ENCODE data around the gene C5AR1. TPM values are rescaled to one million over a fixed set of nuclear protein-coding genes. Genes with fewer than 3 reads are reported as not detected.

C5AR1 gene
- total and polyA plus RNA-seq, 9 of the 15 experiments (the other 6 are each of a cell fraction or from before 2014, with no cell fraction given) = 0.06 to 1.6 (median 0.28) TPM; not detected in 3

DNA sequence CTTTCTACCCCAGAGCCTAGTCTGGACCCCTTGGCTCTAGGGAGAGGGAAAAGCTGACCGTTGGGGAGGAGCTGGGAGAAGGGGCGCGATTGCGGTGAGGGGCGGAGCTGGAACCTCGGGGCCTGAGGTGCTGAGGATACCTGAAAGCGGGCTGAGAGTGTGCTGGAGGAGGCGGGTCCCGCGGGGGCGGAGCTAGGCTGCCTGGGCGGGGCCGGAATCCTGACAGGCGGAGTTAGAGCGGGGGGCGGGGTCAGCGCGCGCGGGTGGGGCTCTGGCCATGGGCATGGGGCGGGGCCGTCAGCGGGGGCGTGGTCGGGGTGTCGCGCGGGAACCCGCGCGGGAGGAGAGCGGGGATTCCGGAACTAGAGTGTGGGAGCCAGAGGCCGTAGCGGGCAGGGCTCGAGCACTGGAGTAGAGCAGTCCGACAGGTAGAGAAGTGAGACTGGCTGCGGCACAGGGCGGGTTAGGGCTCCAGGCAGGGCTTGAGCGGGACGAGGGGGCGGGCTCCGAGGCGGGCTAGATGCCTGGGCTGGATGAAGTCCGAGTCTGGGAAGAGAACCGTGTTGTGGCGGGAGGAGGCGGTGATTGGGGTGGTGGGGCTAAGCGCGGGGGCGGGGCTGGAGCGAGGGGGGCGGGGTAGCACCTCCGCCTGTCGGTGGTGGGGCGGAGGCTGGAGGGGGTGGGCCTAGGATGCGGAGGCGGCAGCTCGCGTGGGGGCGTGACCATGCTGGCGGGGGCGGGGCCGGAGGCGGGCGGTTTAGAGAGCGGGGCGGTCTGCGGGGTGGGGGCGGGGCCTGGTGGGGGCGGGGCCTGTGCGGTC is 35.4 kb upstream of the C5AR1 start, which contains the start of gene INAFM1 (continued):
- TF ChIP-seq TRIM28 (IDR thresholded peaks at IDR 0.05) (no peak), ZFP36 (IDR thresholded peaks at IDR 0.05; ENCODE audit: low read depth, low read length, partially characterized antibody) (no peak), FOXP1 (CRISPR knock-in tag; IDR thresholded peaks at IDR 0.05) (no peak), RNF219 (CRISPR knock-in tag; IDR thresholded peaks at IDR 0.05) (no peak), MYC (IDR thresholded peaks at IDR 0.05; ENCODE audit: low read depth, low read length) (peak; percentile 63), MYC (CRISPR knock-in tag; IDR thresholded peaks at IDR 0.05; ENCODE audit: borderline replicate concordance, low read depth) (no peak), SIX5 (IDR thresholded peaks at IDR 0.05; ENCODE audit: borderline replicate concordance in 1 of 2, insufficient read depth in 1 of 2, low read depth in 1 of 2, low read length in 2 of 2) (no peak), HDAC6 (IDR thresholded peaks at IDR 0.05; ENCODE audit: low read depth, low read length) (no peak), KDM4B (IDR thresholded peaks at IDR 0.05; ENCODE audit: borderline replicate concordance in 2 of 2, low read depth in 1 of 2) (no peak; a peak in 1 of 4 replicates)
- TF ChIP-seq, protein P1, sequence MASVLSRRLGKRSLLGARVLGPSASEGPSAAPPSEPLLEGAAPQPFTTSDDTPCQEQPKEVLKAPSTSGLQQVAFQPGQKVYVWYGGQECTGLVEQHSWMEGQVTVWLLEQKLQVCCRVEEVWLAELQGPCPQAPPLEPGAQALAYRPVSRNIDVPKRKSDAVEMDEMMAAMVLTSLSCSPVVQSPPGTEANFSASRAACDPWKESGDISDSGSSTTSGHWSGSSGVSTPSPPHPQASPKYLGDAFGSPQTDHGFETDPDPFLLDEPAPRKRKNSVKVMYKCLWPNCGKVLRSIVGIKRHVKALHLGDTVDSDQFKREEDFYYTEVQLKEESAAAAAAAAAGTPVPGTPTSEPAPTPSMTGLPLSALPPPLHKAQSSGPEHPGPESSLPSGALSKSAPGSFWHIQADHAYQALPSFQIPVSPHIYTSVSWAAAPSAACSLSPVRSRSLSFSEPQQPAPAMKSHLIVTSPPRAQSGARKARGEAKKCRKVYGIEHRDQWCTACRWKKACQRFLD (CRISPR knock-in tag; IDR thresholded peaks at IDR 0.05) = 0 out of 2 replicates have a peak, but pooled peaks have one; percentile 37
- TF ChIP-seq, protein P2, sequence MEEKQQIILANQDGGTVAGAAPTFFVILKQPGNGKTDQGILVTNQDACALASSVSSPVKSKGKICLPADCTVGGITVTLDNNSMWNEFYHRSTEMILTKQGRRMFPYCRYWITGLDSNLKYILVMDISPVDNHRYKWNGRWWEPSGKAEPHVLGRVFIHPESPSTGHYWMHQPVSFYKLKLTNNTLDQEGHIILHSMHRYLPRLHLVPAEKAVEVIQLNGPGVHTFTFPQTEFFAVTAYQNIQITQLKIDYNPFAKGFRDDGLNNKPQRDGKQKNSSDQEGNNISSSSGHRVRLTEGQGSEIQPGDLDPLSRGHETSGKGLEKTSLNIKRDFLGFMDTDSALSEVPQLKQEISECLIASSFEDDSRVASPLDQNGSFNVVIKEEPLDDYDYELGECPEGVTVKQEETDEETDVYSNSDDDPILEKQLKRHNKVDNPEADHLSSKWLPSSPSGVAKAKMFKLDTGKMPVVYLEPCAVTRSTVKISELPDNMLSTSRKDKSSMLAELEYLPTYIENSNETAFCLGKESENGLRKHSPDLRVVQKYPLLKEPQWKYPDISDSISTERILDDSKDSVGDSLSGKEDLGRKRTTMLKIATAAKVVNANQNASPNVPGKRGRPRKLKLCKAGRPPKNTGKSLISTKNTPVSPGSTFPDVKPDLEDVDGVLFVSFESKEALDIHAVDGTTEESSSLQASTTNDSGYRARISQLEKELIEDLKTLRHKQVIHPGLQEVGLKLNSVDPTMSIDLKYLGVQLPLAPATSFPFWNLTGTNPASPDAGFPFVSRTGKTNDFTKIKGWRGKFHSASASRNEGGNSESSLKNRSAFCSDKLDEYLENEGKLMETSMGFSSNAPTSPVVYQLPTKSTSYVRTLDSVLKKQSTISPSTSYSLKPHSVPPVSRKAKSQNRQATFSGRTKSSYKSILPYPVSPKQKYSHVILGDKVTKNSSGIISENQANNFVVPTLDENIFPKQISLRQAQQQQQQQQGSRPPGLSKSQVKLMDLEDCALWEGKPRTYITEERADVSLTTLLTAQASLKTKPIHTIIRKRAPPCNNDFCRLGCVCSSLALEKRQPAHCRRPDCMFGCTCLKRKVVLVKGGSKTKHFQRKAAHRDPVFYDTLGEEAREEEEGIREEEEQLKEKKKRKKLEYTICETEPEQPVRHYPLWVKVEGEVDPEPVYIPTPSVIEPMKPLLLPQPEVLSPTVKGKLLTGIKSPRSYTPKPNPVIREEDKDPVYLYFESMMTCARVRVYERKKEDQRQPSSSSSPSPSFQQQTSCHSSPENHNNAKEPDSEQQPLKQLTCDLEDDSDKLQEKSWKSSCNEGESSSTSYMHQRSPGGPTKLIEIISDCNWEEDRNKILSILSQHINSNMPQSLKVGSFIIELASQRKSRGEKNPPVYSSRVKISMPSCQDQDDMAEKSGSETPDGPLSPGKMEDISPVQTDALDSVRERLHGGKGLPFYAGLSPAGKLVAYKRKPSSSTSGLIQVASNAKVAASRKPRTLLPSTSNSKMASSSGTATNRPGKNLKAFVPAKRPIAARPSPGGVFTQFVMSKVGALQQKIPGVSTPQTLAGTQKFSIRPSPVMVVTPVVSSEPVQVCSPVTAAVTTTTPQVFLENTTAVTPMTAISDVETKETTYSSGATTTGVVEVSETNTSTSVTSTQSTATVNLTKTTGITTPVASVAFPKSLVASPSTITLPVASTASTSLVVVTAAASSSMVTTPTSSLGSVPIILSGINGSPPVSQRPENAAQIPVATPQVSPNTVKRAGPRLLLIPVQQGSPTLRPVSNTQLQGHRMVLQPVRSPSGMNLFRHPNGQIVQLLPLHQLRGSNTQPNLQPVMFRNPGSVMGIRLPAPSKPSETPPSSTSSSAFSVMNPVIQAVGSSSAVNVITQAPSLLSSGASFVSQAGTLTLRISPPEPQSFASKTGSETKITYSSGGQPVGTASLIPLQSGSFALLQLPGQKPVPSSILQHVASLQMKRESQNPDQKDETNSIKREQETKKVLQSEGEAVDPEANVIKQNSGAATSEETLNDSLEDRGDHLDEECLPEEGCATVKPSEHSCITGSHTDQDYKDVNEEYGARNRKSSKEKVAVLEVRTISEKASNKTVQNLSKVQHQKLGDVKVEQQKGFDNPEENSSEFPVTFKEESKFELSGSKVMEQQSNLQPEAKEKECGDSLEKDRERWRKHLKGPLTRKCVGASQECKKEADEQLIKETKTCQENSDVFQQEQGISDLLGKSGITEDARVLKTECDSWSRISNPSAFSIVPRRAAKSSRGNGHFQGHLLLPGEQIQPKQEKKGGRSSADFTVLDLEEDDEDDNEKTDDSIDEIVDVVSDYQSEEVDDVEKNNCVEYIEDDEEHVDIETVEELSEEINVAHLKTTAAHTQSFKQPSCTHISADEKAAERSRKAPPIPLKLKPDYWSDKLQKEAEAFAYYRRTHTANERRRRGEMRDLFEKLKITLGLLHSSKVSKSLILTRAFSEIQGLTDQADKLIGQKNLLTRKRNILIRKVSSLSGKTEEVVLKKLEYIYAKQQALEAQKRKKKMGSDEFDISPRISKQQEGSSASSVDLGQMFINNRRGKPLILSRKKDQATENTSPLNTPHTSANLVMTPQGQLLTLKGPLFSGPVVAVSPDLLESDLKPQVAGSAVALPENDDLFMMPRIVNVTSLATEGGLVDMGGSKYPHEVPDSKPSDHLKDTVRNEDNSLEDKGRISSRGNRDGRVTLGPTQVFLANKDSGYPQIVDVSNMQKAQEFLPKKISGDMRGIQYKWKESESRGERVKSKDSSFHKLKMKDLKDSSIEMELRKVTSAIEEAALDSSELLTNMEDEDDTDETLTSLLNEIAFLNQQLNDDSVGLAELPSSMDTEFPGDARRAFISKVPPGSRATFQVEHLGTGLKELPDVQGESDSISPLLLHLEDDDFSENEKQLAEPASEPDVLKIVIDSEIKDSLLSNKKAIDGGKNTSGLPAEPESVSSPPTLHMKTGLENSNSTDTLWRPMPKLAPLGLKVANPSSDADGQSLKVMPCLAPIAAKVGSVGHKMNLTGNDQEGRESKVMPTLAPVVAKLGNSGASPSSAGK (IDR thresholded peaks at IDR 0.05) = no peak

Data from K562 (cell line).